A673 (cell line): ENCODE measurements around the gene LGALS3. TPM values are rescaled to one million over a fixed set of nuclear protein-coding genes. Genes with fewer than 3 reads are reported as not detected.

ENCODE experiments used
- BruUV-seq: library from RNA; stranded (reverse); fragments of 400-500 nt; replicated peaks from 2 replicates; lab custom pipeline; 2021; lab: Mats Ljungman, UMichigan
- CTCF ChIA-PET: fragments of 300-600 bp; sonication (Branson Sonifier 250); formaldehyde crosslinking; loops from one replicate; lab custom pipeline; 2022; ENCODE audit warnings: antibody characterized with exemption; lab: Charles Lee
- POLR2A ChIA-PET: fragments of 300-600 bp; sonication (Branson Sonifier 250); formaldehyde crosslinking; loops from one replicate; lab custom pipeline; 2022; ENCODE audit warnings: antibody characterized with exemption; ENCODE audit not compliant: low non-redundant PET; lab: Charles Lee
- DNase-seq: peaks from one replicate; pipeline ENCODE4 v3.0.0-alpha.2; 2015; ENCODE audit warnings: low spot score
- H3K27ac ChIP-seq: fragments of 200-600 bp; sonication (generic); 2 replicates; pipeline ENCODE4 v1.5.1; 2016; ENCODE audit warnings: mixed run types, low read depth, mild to moderate bottlenecking, mixed read lengths, antibody characterized with exemption, low read length; ENCODE audit not compliant: poor library complexity, severe bottlenecking
- H3K27me3 ChIP-seq: fragments of 200-600 bp; sonication (generic); replicated peaks from 2 replicates; pipeline ENCODE4 v1.6.1; 2017; ENCODE audit warnings: mixed run types, low read depth, mild to moderate bottlenecking, mixed read lengths, antibody characterized with exemption, low read length; ENCODE audit not compliant: insufficient read depth, poor library complexity
- H3K36me3 ChIP-seq: fragments of 200-600 bp; sonication (generic); 2 replicates; pipeline ENCODE4 v1.6.1; 2016; ENCODE audit warnings: mixed run types, mild to moderate bottlenecking, mixed read lengths, antibody characterized with exemption, low read length; ENCODE audit not compliant: insufficient read depth, poor library complexity, severe bottlenecking
- H3K4me1 ChIP-seq: fragments of 200-600 bp; sonication (generic); 2 replicates; pipeline ENCODE4 v1.6.1; 2017; ENCODE audit warnings: mixed run types, mild to moderate bottlenecking, mixed read lengths, antibody characterized with exemption, low read length; ENCODE audit not compliant: insufficient read depth, poor library complexity, severe bottlenecking
- H3K4me3 ChIP-seq: fragments of 200-600 bp; sonication (generic); 2 replicates; pipeline ENCODE4 v1.5.1; 2016; ENCODE audit warnings: low read depth, mixed run types, mild to moderate bottlenecking, mixed read lengths, low read length; ENCODE audit not compliant: poor library complexity, severe bottlenecking
- H3K9me3 ChIP-seq: fragments of 200-600 bp; sonication (generic); 2 replicates; pipeline ENCODE4 v1.6.1; 2016; ENCODE audit warnings: mixed run types, low read depth, mild to moderate bottlenecking, mixed read lengths, antibody characterized with exemption, low read length; ENCODE audit not compliant: poor library complexity, severe bottlenecking
- EZH2 ChIP-seq: fragments of 200-600 bp; sonication (generic); IDR thresholded peaks from 2 replicates; pipeline ENCODE4 v1.6.1; 2017; ENCODE audit warnings: borderline replicate concordance, low read depth, mild to moderate bottlenecking, mixed read lengths, antibody characterized with exemption, low read length; ENCODE audit not compliant: poor library complexity, severe bottlenecking
- intact Hi-C: fragments of 100-400 bp; cut with micrococcal nuclease; formaldehyde crosslinking; loops from one replicate; pipeline ENCODE4 v1.10.0; 2022; ENCODE audit not compliant: unreplicated experiment
- total RNA-seq: library from RNA; stranded (reverse); gene quantifications from 2 replicates; pipeline ENCODE4 v1.2.3, GENCODE V29; 2021
- TF ChIP-seq, protein P1 (sequence below): fragments of 300-800, 200-600 bp; sonication (generic); conservative IDR thresholded peaks from 2 replicates; pipeline ENCODE4 v1.5.1; 2017; ENCODE audit warnings: low read depth, mild to moderate bottlenecking, antibody characterized with exemption, low read length, moderate library complexity, mixed read lengths

LGALS3 gene
- total RNA-seq, 1 experiment from 2014 or later, result 11.0 TPM

- Histone ChIP-seq H3K4me3 (no peak overlapping the region), H3K36me3 (no peaks in the 10 kb centered on the region), H3K9me3 (no peaks in the 10 kb centered on the region), H3K4me1 (peaks cover 33% of the 10 kb centered on the region), H3K27me3 (no peaks in the 10 kb centered on the region), H3K27ac (no peak overlapping the region)
- intact Hi-C loops, result no loop called here
- no TSS peak for BruUV-seq
- TF ChIP-seq EZH2, result no peak
- TF ChIP-seq, protein P1, sequence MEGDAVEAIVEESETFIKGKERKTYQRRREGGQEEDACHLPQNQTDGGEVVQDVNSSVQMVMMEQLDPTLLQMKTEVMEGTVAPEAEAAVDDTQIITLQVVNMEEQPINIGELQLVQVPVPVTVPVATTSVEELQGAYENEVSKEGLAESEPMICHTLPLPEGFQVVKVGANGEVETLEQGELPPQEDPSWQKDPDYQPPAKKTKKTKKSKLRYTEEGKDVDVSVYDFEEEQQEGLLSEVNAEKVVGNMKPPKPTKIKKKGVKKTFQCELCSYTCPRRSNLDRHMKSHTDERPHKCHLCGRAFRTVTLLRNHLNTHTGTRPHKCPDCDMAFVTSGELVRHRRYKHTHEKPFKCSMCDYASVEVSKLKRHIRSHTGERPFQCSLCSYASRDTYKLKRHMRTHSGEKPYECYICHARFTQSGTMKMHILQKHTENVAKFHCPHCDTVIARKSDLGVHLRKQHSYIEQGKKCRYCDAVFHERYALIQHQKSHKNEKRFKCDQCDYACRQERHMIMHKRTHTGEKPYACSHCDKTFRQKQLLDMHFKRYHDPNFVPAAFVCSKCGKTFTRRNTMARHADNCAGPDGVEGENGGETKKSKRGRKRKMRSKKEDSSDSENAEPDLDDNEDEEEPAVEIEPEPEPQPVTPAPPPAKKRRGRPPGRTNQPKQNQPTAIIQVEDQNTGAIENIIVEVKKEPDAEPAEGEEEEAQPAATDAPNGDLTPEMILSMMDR, result no peak
- ChIA-PET POLR2A (no interaction called here), CTCF (no interaction called here)
- no peak for DNase-seq
These were observed 23.1 kb upstream of the LGALS3 start for GRCh38 chr14:55105991-55106390.

DNA sequence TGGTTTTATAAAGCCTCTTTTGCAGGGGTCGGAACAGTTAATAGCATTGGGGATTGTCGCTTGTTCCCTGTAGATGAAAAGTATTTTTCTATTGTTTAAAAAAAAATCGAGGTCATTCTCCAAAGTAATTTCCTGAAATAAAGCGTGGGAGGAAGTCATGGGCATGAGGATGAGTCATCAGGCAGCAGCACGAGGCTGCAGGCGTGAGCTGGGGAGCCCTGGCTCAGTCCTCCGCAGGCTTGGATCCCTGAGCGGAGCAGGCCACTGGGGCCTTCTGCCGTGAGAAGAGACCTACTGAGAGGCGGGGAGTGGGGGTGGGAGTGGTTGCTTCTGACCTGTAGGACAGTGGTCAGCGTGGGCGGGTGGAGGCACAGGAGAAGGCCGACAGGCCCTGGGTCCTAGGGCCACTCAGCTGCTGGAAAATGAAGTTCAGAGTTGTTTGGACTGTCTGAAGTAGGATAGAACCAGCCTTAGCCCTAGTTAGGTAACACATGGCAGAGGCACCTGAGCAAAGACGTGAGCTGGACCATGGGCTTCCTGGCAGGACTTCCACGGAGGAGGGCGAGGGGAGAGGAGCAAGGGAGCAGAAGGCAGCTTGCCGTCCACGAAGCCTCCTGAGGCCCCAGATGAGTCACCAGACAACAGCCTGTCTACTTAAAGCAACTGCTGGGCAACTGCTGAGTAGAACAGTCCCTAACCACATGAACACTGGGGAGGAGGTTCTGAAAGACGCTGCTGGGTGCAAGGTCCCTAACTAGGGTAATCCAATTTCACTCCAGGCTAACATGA, 21.1 kb upstream of the LGALS3 start:
- H3K4me1 ChIP-seq, result peaks cover 19% of the 10 kb centered on the region
- TSS peak; percentile 91 for BruUV-seq
- H3K4me3 ChIP-seq, result no peak overlapping the region
- H3K27ac ChIP-seq, result peak overlapping the region; percentile 87
- H3K36me3 ChIP-seq, result no peaks in the 10 kb centered on the region
- peak; percentile 95 for DNase-seq
- CTCF ChIA-PET, result interaction anchor here (0.5 to 0.6 kb wide), 2 partner anchors 26 to 212 kb away, joined by 3 read pairs; no protein-coding TSS in a partner anchor
- intact Hi-C loops, result no loop called here
- POLR2A ChIA-PET, result interaction anchor here (0.7 kb wide), 1 partner anchor 30 kb away, joined by 9 read pairs; no protein-coding TSS in a partner anchor
- no peaks in the 10 kb centered on the region for H3K27me3 ChIP-seq
- H3K9me3 ChIP-seq, result no peaks in the 10 kb centered on the region
- TF ChIP-seq, protein P1, result no peak
- TF ChIP-seq EZH2, result no peak

DNA sequence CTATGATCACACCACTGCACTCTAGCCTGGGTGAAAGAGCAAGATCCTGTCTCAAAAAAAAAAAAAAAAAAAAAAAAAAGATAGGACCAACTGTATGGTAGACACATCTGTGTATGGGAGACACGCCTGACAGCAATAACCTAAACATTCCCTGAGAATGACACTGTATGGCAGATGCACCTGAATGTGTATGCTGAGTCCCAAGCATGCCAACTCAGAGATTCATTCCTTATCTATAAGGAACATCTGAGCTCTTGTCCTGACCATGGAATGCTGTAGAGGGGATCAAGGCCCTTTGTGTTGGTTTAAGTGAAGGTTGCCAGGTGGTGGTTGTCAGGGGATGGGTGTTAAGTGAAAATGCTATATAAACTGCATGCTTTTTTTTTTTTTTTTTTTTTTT, 19.2 kb upstream of the LGALS3 start:
- Histone ChIP-seq H3K27ac (no peak overlapping the region), H3K4me3 (no peak overlapping the region), H3K27me3 (no peaks in the 10 kb centered on the region), H3K9me3 (no peaks in the 10 kb centered on the region), H3K4me1 (peaks cover 10% of the 10 kb centered on the region), H3K36me3 (no peaks in the 10 kb centered on the region)
- DNase-seq, result no peak
- intact Hi-C loops, result no loop called here
- BruUV-seq, result no TSS peak
- TF ChIP-seq, protein P1, result no peak
- no peak for TF ChIP-seq EZH2
- CTCF ChIA-PET, result no interaction called here
- POLR2A ChIA-PET, result no interaction called here
